GM12875 (cell line): ENCODE results near the gene SMIM44.

Experiments
- H3K4me3 ChIP-seq: one replicate; pipeline ENCODE4 v1.5.1; 2011; ENCODE audit warnings: low read depth, low read length, control low read depth
- TF ChIP-seq, protein P1 (sequence below): IDR thresholded peaks from 2 replicates; pipeline ENCODE4 v1.5.1; 2011; ENCODE audit warnings: low read depth, mild to moderate bottlenecking, control low read depth, inconsistent platforms, low read length, moderate library complexity, borderline replicate concordance; ENCODE audit not compliant: insufficient read depth

The SMIM44 gene

DNA sequence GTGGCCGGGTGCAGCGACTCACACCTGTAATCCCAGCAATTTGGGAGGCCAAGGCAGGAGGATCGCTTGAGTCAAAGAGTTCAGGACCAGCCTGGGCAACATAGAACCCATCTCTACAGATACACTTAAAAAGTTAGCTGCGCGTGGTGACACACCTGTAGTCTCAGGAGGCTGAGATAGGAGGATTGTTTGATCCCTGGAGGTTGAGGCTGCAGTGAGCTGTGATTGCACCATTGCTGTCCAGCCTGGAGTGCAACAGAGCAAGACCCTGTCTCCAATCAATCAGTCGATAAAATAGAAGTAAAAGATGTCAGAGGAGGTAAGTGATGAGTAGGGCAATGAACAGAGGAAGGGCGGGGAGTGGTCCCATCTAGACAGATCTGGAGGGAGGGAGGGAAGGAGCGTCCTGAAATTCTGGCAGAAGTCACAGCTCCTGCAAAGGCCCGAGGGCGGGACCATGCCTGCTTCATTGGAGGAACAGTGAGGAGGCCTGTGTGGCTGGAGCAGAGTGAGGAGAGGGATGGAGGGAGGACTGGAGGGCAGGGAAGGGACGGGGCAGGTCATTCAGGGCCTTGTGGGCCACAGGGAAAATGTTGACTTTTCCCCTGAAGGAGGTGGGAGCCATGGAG is 12.6 kb downstream of the SMIM44 start:
- TF ChIP-seq, protein P1, sequence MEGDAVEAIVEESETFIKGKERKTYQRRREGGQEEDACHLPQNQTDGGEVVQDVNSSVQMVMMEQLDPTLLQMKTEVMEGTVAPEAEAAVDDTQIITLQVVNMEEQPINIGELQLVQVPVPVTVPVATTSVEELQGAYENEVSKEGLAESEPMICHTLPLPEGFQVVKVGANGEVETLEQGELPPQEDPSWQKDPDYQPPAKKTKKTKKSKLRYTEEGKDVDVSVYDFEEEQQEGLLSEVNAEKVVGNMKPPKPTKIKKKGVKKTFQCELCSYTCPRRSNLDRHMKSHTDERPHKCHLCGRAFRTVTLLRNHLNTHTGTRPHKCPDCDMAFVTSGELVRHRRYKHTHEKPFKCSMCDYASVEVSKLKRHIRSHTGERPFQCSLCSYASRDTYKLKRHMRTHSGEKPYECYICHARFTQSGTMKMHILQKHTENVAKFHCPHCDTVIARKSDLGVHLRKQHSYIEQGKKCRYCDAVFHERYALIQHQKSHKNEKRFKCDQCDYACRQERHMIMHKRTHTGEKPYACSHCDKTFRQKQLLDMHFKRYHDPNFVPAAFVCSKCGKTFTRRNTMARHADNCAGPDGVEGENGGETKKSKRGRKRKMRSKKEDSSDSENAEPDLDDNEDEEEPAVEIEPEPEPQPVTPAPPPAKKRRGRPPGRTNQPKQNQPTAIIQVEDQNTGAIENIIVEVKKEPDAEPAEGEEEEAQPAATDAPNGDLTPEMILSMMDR, result no peak
- H3K4me3 ChIP-seq, result no peak overlapping the region

GRCh38 chr19:3469638-3470499 is 13.4 kb downstream of the SMIM44 start:
- TF ChIP-seq, protein P1, result no peak
- no peak overlapping the region for H3K4me3 ChIP-seq

DNA sequence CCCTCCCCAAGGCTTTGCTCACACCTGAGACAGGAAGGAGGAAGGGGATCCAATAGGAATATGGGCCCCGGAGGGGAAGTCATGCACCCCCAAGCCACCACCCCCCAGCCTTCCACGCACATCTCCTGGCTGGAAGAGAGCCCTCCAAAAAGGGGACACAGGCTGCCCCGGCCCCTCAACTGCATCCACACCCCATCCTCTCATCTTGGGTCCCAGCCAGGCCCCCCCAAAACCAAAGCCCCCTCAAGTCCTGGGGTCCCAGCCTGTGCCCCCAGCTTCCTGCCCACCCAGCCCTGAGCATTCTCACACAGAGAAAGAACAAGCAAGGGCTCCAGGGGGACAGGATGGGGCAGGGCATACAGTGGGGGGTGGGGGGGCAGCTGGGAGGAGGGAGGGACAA is 15.0 kb downstream of the SMIM44 start:
- no peak overlapping the region for H3K4me3 ChIP-seq
- TF ChIP-seq, protein P1, result no peak

GRCh38 chr19:3467437-3468198 is 15.6 kb downstream of the SMIM44 start:
- TF ChIP-seq, protein P1, result no peak

DNA sequence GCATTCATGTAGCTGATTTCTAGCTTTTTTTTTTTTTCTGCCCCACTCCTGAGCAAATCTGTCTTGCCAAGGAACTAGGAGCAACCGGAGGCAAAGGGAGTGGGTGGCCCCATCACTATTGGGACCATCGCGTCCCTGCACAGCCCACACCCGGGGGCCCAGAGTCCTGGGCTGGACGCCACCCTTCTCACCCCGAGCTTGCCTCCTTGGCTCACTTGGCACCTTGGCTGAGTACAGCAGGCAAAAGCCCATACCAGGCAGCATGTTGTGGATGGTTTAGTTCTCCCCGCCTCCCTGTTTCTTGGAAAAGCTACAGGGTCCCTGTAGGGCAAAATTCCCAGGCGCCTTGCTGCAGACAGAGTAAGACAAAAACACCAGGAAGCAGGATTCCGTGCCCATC is 16.6 kb downstream of the SMIM44 start:
- H3K4me3 ChIP-seq, result no peak overlapping the region
- TF ChIP-seq, protein P1, result no peak

More at GRCh38 chr19:3467437-3468198, 15.6 kb downstream of the SMIM44 start:
- no peak overlapping the region for H3K4me3 ChIP-seq

DNA sequence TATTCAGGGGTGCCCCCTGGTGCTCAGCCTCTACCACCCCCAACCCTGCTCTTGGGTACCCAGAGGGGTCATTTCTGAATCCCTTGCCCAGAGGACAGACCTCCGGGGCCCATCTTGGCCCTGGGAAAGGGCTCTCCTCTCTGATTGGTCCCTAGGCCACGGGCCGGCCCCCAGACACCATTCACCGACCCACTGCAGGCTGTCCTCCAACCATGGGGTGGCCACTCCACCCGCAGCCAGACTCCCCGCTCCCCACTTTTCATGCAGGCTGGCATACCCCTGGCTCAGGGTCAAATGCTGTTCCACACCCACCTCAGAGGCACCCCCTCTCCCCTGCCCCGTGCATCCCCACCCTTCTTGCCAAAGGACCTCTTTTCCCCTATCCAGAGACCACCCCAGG is 17.7 kb downstream of the SMIM44 start:
- TF ChIP-seq, protein P1, result no peak
- H3K4me3 ChIP-seq, result no peak overlapping the region
